ENCODE data around the gene BNIP1.

The BNIP1 gene

GRCh38 chr5:173213236-173213933, 69.1 kb downstream of the BNIP1 start:
- no peak for DNase-seq
- H3K36me3 Mint-ChIP-seq (ENCODE audit: low read depth): no peaks in the 10 kb centered on the region
- H3K27me3 Mint-ChIP-seq: peaks cover 27% of the 10 kb centered on the region
- no peaks in the 10 kb centered on the region for H3K9me3 Mint-ChIP-seq
- H3K4me1 Mint-ChIP-seq (ENCODE audit: low read depth): no peaks in the 10 kb centered on the region
- no peak overlapping the region for H3K4me3 Mint-ChIP-seq
- no peak overlapping the region for H3K27ac Mint-ChIP-seq

All from activated T-cell treated with anti-CD3 and anti-CD28 coated beads, Interleukin-2, amount 50 U/mL, for 24 hours (primary cell).